Spinal cord (tissue), 4 donors: Measurements from ENCODE around the gene SLC34A1. TPM values are rescaled to one million over a fixed set of nuclear protein-coding genes. Genes with fewer than 3 reads are reported as not detected.

Experiments used
- polyA plus RNA-seq, 2 donors: library from polyadenylated mRNA; unstranded; fragments of 120-200 nt; gene quantifications; one replicate each; pipeline ENCODE4 v1.2.1, GENCODE V29; 2013; ENCODE audit not compliant: insufficient read length in 2 of 2
- total RNA-seq, 2 donors: library from RNA; depleted of rRNA in 1 of 2; stranded (reverse); fragments of 120-200 nt in 1 of 2; fragments of >200 nt in 1 of 2; gene quantifications; one replicate each; pipeline versions ENCODE4 v1.2.3 to v1.2.4, GENCODE V29; 2013 to 2014

The SLC34A1 gene
- total and polyA plus RNA-seq, 4 donors, result 0.68 to 1.2 TPM; not detected in 2

Other genes starting within 250 kb of the SLC34A1 start
- 10 to 100 TPM; 15.5 to 28.3 TPM for gene RAB24, start 80.7 kb upstream of the SLC34A1 start, total RNA-seq
- 10 to 100 TPM; 49.8 to 58.9 TPM for gene RAB24, start 80.7 kb upstream of the SLC34A1 start, polyA plus RNA-seq
- gene PRELID1, start 80.6 kb upstream of the SLC34A1 start, total RNA-seq, result 100 to 1,000 TPM in 1 of 2 donors, 10 to 100 TPM in 1; 35.2 to 101 TPM
- 100 to 1,000 TPM; 115 to 116 TPM for gene PRELID1, start 80.6 kb upstream of the SLC34A1 start, polyA plus RNA-seq
- 10 to 100 TPM in 1 of 2 donors, 1 to 10 TPM in 1; 4.9 to 20.2 TPM for gene MXD3, start 72.5 kb upstream of the SLC34A1 start, total RNA-seq
- gene MXD3, start 72.5 kb upstream of the SLC34A1 start, polyA plus RNA-seq, result 10 to 100 TPM; 21.7 to 30.4 TPM
- 100 to 1,000 TPM in 1 of 2 donors, 10 to 100 TPM in 1; 96.6 to 152 TPM for gene LMAN2, start 32.8 kb upstream of the SLC34A1 start, total RNA-seq
- 10 to 100 TPM; 90.3 to 96.1 TPM for gene LMAN2, start 32.8 kb upstream of the SLC34A1 start, polyA plus RNA-seq
- 10 to 100 TPM in 1 of 2 donors, 1 to 10 TPM in 1; 7.5 to 14.4 TPM for gene RGS14, start 26.5 kb upstream of the SLC34A1 start, total RNA-seq
- 10 to 100 TPM in 1 of 2 donors, 1 to 10 TPM in 1; 9.3 to 11.5 TPM for gene RGS14, start 26.5 kb upstream of the SLC34A1 start, polyA plus RNA-seq
- gene PFN3, start 16.2 kb downstream of the SLC34A1 start, total RNA-seq, result not detected
- gene PFN3, start 16.2 kb downstream of the SLC34A1 start, polyA plus RNA-seq, result under 1 TPM; 0.32 to 1.00 TPM
- gene F12, start 25.1 kb downstream of the SLC34A1 start, total RNA-seq, result 1 to 10 TPM; 1.9 to 3.2 TPM
- 10 to 100 TPM; 14.7 to 15.1 TPM for gene F12, start 25.1 kb downstream of the SLC34A1 start, polyA plus RNA-seq
- 10 to 100 TPM; 16.7 to 22.5 TPM for gene GRK6, start 42.2 kb downstream of the SLC34A1 start, total RNA-seq
- 10 to 100 TPM; 41.8 to 42.4 TPM for gene GRK6, start 42.2 kb downstream of the SLC34A1 start, polyA plus RNA-seq
- gene PRR7, start 62.4 kb downstream of the SLC34A1 start, total RNA-seq, result 1 to 10 TPM; 4.3 to 8.8 TPM
- gene PRR7, start 62.4 kb downstream of the SLC34A1 start, polyA plus RNA-seq, result 10 to 100 TPM; 28.3 to 31.7 TPM
- 100 to 1,000 TPM in 1 of 2 donors, 10 to 100 TPM in 1; 49.6 to 105 TPM for gene DBN1, start 89.2 kb downstream of the SLC34A1 start, total RNA-seq
- 100 to 1,000 TPM; 241 to 273 TPM for gene DBN1, start 89.2 kb downstream of the SLC34A1 start, polyA plus RNA-seq
- gene PDLIM7, start 113.2 kb downstream of the SLC34A1 start, total RNA-seq, result 10 to 100 TPM; 23.4 to 67.3 TPM
- gene PDLIM7, start 113.2 kb downstream of the SLC34A1 start, polyA plus RNA-seq, result 100 to 1,000 TPM in 1 of 2 donors, 10 to 100 TPM in 1; 61.1 to 128 TPM
- gene DOK3, start 125.4 kb downstream of the SLC34A1 start, total RNA-seq, result 1 to 10 TPM; 3.4 to 5.6 TPM
- gene DOK3, start 125.4 kb downstream of the SLC34A1 start, polyA plus RNA-seq, result 10 to 100 TPM; 12.2 to 15.8 TPM
- 10 to 100 TPM; 67.1 to 92.7 TPM for gene DDX41, start 132.5 kb downstream of the SLC34A1 start, total RNA-seq
- 100 to 1,000 TPM; 118 to 126 TPM for gene DDX41, start 132.5 kb downstream of the SLC34A1 start, polyA plus RNA-seq
- 10 to 100 TPM; 21.6 to 72.7 TPM for gene FAM193B, start 170.1 kb downstream of the SLC34A1 start, total RNA-seq
- gene FAM193B, start 170.1 kb downstream of the SLC34A1 start, polyA plus RNA-seq, result 100 to 1,000 TPM in 1 of 2 donors, 10 to 100 TPM in 1; 78.0 to 115 TPM
- gene TMED9, start 207.8 kb downstream of the SLC34A1 start, total RNA-seq, result 10 to 100 TPM; 53.6 to 66.7 TPM
- 100 to 1,000 TPM; 135 to 147 TPM for gene TMED9, start 207.8 kb downstream of the SLC34A1 start, polyA plus RNA-seq
- gene B4GALT7, start 215.7 kb downstream of the SLC34A1 start, total RNA-seq, result 10 to 100 TPM; 13.8 to 32.3 TPM
- 10 to 100 TPM; 27.3 to 31.9 TPM for gene B4GALT7, start 215.7 kb downstream of the SLC34A1 start, polyA plus RNA-seq